Measurements from ENCODE around the gene MCIDAS.
A peak's percentile ranks its signal among the peaks of the same experiment; 100 is the strongest.

The MCIDAS gene

DNA sequence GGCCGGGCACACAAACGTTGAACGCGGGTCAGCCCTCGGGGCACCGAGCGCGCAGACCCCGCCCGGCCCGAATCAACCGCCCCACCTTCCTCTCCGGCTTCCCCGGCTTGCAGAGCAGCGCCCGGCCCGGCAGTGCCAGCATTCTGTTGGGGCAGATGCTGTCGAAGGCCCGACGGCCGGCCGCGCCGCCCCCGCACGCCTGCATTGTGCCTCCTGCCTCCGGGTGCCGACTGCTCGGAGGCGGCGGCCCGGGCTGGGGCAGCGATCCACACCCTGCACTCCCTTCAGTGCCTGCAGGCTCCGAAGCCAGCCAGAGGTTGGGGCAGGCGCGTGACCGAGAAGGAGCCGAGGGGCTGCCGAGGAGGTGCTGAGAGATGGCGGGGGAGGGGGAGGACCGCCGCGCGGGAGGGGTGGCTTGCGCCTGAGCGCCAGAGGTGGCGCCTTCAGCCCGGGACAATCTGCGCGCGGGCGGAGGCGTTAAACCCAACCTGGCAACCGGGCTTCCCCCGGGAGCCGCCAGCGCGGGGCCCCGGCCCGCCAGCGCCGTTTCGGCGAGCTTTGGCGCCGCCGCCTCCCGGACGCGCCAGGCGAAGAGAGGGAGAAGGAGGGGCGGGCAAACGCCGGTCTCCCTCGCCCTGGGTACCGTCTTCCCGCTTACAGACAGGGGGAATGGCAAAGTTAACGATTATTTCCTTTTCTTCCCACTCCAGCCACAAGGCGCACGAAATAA is at the start of gene MCIDAS:
TSS of gene MCIDAS (minus strand) at position 382 of the 730 bp plus-strand sequence. CDS start at position 205, 177 bp downstream.
- H3K27me3 ChIP-seq (ENCODE audit: control insufficient read depth in 1 of 2, insufficient read depth in 2 of 2, low read length in 2 of 2), result peaks cover 92 to 99% of the 10 kb centered on the region in 2 donors
- no peaks in the 10 kb centered on the region for H3K36me3 ChIP-seq (ENCODE audit: insufficient read depth, low read length)
- H3K4me1 ChIP-seq (ENCODE audit: insufficient read depth, low read length), result peaks cover 14% of the 10 kb centered on the region
- H3K4me3 ChIP-seq (ENCODE audit: low read depth in 1 of 2, low read length in 2 of 2), result peak within 1 kb of the TSS in 1 of 2 donors; percentile 12
- H3K9ac ChIP-seq (ENCODE audit: low read length), result no peak within 1 kb of the TSS
- peaks cover 6% of the 10 kb centered on the region for H3K9me3 ChIP-seq (ENCODE audit: low read length)
- no peak within 1 kb of the TSS for H3K27ac ChIP-seq (ENCODE audit: low read depth, low read length)

GRCh38 chr5:55276771-55277170 is 49.7 kb upstream of the MCIDAS start:
- Histone ChIP-seq H3K36me3 (ENCODE audit: insufficient read depth, low read length) (peaks cover 79% of the 10 kb centered on the region), H3K9ac (ENCODE audit: low read length) (no peak overlapping the region), H3K9me3 (ENCODE audit: low read length) (no peaks in the 10 kb centered on the region), H3K4me3 (ENCODE audit: low read depth in 1 of 2, low read length in 2 of 2) (no peak overlapping the region), H3K27me3 (ENCODE audit: control insufficient read depth in 1 of 2, insufficient read depth in 2 of 2, low read length in 2 of 2) (no peaks in the 10 kb centered on the region), H3K4me1 (ENCODE audit: insufficient read depth, low read length) (no peaks in the 10 kb centered on the region), H3K27ac (ENCODE audit: low read depth, low read length) (no peak overlapping the region)

DNA sequence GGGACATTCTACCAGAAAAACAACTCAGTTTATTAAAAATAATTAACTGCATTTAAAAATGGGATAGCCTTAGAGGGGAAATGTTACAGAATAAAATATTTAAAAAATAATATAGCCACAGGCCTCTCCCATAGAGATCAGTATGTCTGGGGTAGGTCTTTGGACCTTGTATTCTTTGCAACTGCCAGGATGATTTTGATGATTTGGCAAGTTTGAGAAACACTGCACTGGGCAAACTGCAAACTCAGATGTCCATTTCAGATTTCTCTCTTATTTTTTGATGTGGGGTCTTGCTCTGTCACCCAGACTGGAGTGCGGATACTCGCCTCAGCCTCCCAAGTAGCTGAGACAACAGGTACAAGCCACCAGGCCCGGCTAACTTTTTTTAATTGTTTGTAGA is 31.2 kb upstream of the MCIDAS start:
- H3K27ac ChIP-seq (ENCODE audit: low read depth, low read length), result no peak overlapping the region
- H3K9me3 ChIP-seq (ENCODE audit: low read length), result no peaks in the 10 kb centered on the region
- H3K36me3 ChIP-seq (ENCODE audit: insufficient read depth, low read length), result peaks cover 51% of the 10 kb centered on the region
- no peaks in the 10 kb centered on the region for H3K4me1 ChIP-seq (ENCODE audit: insufficient read depth, low read length)
- no peaks in the 10 kb centered on the region for H3K27me3 ChIP-seq (ENCODE audit: control insufficient read depth in 1 of 2, insufficient read depth in 2 of 2, low read length in 2 of 2)
- no peak overlapping the region for H3K9ac ChIP-seq (ENCODE audit: low read length)
- no peak overlapping the region for H3K4me3 ChIP-seq (ENCODE audit: low read depth in 1 of 2, low read length in 2 of 2)

- no peaks in the 10 kb centered on the region for H3K4me1 ChIP-seq (ENCODE audit: insufficient read depth, low read length)
- peaks cover 32% of the 10 kb centered on the region for H3K36me3 ChIP-seq (ENCODE audit: insufficient read depth, low read length)
- no peak overlapping the region for H3K4me3 ChIP-seq (ENCODE audit: low read depth in 1 of 2, low read length in 2 of 2)
- H3K27ac ChIP-seq (ENCODE audit: low read depth, low read length), result no peak overlapping the region
- H3K9ac ChIP-seq (ENCODE audit: low read length), result no peak overlapping the region
- H3K27me3 ChIP-seq (ENCODE audit: control insufficient read depth in 1 of 2, insufficient read depth in 2 of 2, low read length in 2 of 2), result no peaks in the 10 kb centered on the region
- H3K9me3 ChIP-seq (ENCODE audit: low read length), result no peaks in the 10 kb centered on the region
These were observed 27.7 kb upstream of the MCIDAS start for GRCh38 chr5:55254802-55255201.

DNA sequence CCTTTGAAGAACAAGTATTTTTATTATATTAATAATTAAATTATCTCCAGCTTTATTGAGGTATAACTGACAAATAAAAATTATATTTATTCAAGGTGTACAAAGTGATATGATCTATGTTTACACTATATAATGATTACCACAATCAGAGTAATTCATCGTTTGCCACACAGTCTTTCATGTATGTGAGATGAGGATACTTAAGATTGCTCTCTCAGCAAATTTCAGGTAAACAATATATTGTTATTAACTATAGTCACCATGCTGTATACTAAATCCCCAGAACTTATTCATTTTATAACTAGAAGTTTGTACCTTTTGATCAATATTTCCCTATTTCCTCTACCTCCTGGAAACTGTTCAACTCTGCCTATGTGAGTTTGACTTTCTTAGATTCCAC is 22.9 kb upstream of the MCIDAS start:
- H3K4me1 ChIP-seq (ENCODE audit: insufficient read depth, low read length), result no peaks in the 10 kb centered on the region
- no peak overlapping the region for H3K4me3 ChIP-seq (ENCODE audit: low read depth in 1 of 2, low read length in 2 of 2)
- no peaks in the 10 kb centered on the region for H3K9me3 ChIP-seq (ENCODE audit: low read length)
- no peaks in the 10 kb centered on the region for H3K27me3 ChIP-seq (ENCODE audit: control insufficient read depth in 1 of 2, insufficient read depth in 2 of 2, low read length in 2 of 2)
- H3K9ac ChIP-seq (ENCODE audit: low read length), result no peak overlapping the region
- peaks cover 3% of the 10 kb centered on the region for H3K36me3 ChIP-seq (ENCODE audit: insufficient read depth, low read length)
- H3K27ac ChIP-seq (ENCODE audit: low read depth, low read length), result no peak overlapping the region

- Histone ChIP-seq H3K9me3 (ENCODE audit: low read length) (no peaks in the 10 kb centered on the region), H3K4me1 (ENCODE audit: insufficient read depth, low read length) (no peaks in the 10 kb centered on the region), H3K27ac (ENCODE audit: low read depth, low read length) (no peak overlapping the region), H3K9ac (ENCODE audit: low read length) (no peak overlapping the region), H3K36me3 (ENCODE audit: insufficient read depth, low read length) (no peaks in the 10 kb centered on the region), H3K27me3 (ENCODE audit: control insufficient read depth in 1 of 2, insufficient read depth in 2 of 2, low read length in 2 of 2) (peaks cover 0 to 5% of the 10 kb centered on the region in 2 donors), H3K4me3 (ENCODE audit: low read depth in 1 of 2, low read length in 2 of 2) (no peak overlapping the region)
These were observed 14.6 kb upstream of the MCIDAS start for GRCh38 chr5:55241746-55242145.

DNA sequence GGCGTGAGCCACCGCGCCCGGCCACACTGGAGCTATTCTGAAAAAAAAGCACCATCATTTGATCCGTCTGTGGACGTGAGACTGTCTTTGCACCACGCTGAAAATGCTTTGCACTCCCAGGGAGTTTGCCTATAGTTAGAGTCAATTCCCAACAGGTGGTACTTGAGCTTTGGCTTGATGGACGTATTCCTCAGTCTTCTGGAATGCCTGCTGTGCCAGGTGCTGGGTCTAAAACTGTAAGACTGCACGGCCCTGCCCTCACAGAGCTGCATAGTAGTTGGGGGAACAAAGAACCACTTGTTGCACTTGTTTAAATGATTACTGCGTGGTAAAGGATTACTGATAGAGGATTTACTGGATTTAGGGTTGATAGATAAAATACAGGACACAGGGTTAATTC is 9.7 kb upstream of the MCIDAS start:
- Histone ChIP-seq H3K9me3 (ENCODE audit: low read length) (no peaks in the 10 kb centered on the region), H3K27ac (ENCODE audit: low read depth, low read length) (no peak overlapping the region), H3K27me3 (ENCODE audit: control insufficient read depth in 1 of 2, insufficient read depth in 2 of 2, low read length in 2 of 2) (peaks cover 27 to 46% of the 10 kb centered on the region in 2 donors), H3K4me3 (ENCODE audit: low read depth in 1 of 2, low read length in 2 of 2) (no peak overlapping the region), H3K4me1 (ENCODE audit: insufficient read depth, low read length) (peaks cover 18% of the 10 kb centered on the region), H3K36me3 (ENCODE audit: insufficient read depth, low read length) (no peaks in the 10 kb centered on the region), H3K9ac (ENCODE audit: low read length) (no peak overlapping the region)

DNA sequence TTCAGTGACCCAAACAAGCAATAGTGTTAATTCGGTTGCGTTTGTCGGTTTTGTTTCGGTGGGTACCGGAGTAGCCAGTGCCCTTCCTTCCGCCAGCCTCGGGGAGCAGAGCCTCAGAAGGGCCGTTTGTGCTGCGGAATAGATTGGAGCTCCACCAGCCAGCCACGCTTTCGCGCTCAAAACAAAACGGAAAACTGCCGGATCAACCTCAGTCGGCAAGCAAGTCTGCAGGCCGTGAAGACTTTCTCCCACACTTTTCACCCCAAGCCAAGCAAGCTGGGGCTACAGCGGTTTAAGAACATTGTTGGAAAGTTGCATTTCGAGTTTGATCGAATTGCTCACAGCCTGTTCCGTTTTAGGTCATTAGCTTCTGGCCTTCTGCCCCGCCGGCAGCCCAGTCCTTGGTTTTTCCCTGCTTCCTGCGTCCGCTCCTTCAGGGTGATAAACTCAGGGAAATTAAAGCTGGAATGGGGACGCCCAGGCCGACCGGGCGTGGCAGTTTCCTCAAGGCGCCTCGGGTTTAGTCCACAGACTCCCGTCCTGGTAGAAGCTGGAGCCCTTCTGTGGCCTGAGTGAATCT is 7.1 kb upstream of the MCIDAS start:
- H3K4me3 ChIP-seq (ENCODE audit: low read depth in 1 of 2, low read length in 2 of 2), result peak overlapping the region; percentile 40 to 73
- H3K9ac ChIP-seq (ENCODE audit: low read length), result no peak overlapping the region
- peaks cover 53 to 71% of the 10 kb centered on the region in 2 donors for H3K27me3 ChIP-seq (ENCODE audit: control insufficient read depth in 1 of 2, insufficient read depth in 2 of 2, low read length in 2 of 2)
- no peak overlapping the region for H3K27ac ChIP-seq (ENCODE audit: low read depth, low read length)
- H3K9me3 ChIP-seq (ENCODE audit: low read length), result no peaks in the 10 kb centered on the region
- no peaks in the 10 kb centered on the region for H3K36me3 ChIP-seq (ENCODE audit: insufficient read depth, low read length)
- H3K4me1 ChIP-seq (ENCODE audit: insufficient read depth, low read length), result peaks cover 30% of the 10 kb centered on the region

- Histone ChIP-seq H3K27me3 (ENCODE audit: control insufficient read depth in 1 of 2, insufficient read depth in 2 of 2, low read length in 2 of 2) (peaks cover 63 to 81% of the 10 kb centered on the region in 2 donors), H3K36me3 (ENCODE audit: insufficient read depth, low read length) (no peaks in the 10 kb centered on the region), H3K9me3 (ENCODE audit: low read length) (no peaks in the 10 kb centered on the region), H3K27ac (ENCODE audit: low read depth, low read length) (no peak within 1 kb of the TSS), H3K9ac (ENCODE audit: low read length) (no peak within 1 kb of the TSS), H3K4me1 (ENCODE audit: insufficient read depth, low read length) (peaks cover 30% of the 10 kb centered on the region), H3K4me3 (ENCODE audit: low read depth in 1 of 2, low read length in 2 of 2) (peak within 1 kb of the TSS; percentile 40 to 73)
These were observed 6.1 kb upstream of the MCIDAS start, which contains the start of gene CCNO for GRCh38 chr5:55232985-55233928. Gene CCNO, minus strand, starts transcription at chr5:55233608. Its CDS starts 85 bp downstream, at chr5:55233523.

GRCh38 chr5:55232271-55232984 is 5.3 kb upstream of the MCIDAS start:
- Histone ChIP-seq H3K9ac (ENCODE audit: low read length) (no peak overlapping the region), H3K36me3 (ENCODE audit: insufficient read depth, low read length) (no peaks in the 10 kb centered on the region), H3K27me3 (ENCODE audit: control insufficient read depth in 1 of 2, insufficient read depth in 2 of 2, low read length in 2 of 2) (peaks cover 71 to 86% of the 10 kb centered on the region in 2 donors), H3K4me3 (ENCODE audit: low read depth in 1 of 2, low read length in 2 of 2) (peak overlapping the region; percentile 40 to 73), H3K27ac (ENCODE audit: low read depth, low read length) (no peak overlapping the region), H3K4me1 (ENCODE audit: insufficient read depth, low read length) (peaks cover 30% of the 10 kb centered on the region), H3K9me3 (ENCODE audit: low read length) (no peaks in the 10 kb centered on the region)

- Histone ChIP-seq H3K4me3 (ENCODE audit: low read depth in 1 of 2, low read length in 2 of 2) (peak overlapping the region; percentile 6 to 73), H3K36me3 (ENCODE audit: insufficient read depth, low read length) (no peaks in the 10 kb centered on the region), H3K27ac (ENCODE audit: low read depth, low read length) (no peak overlapping the region), H3K27me3 (ENCODE audit: control insufficient read depth in 1 of 2, insufficient read depth in 2 of 2, low read length in 2 of 2) (peaks cover 73 to 90% of the 10 kb centered on the region in 2 donors), H3K9me3 (ENCODE audit: low read length) (no peaks in the 10 kb centered on the region), H3K9ac (ENCODE audit: low read length) (no peak overlapping the region), H3K4me1 (ENCODE audit: insufficient read depth, low read length) (peaks cover 30% of the 10 kb centered on the region)
These were observed 4.8 kb upstream of the MCIDAS start for GRCh38 chr5:55231919-55232270.
